ENCODE data around the gene BBS12.

The BBS12 gene

DNA sequence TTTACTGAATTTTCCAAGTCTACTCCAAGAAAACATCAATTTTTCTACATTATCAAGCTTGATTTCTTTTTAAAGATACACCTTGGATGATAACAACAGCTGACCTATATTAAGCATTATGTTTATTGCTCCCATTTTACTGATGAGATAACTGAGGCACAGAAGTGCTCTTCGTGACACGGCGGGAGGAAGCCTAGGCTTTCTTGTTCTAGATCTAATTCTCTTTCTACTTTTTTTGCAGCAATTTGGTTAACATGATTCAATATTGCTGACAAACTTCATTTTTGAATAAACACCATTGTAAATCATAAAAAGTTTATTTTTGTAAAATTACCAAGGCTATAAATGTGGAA, 33.8 kb downstream of the BBS12 start:
- TF ChIP-seq, protein P1, sequence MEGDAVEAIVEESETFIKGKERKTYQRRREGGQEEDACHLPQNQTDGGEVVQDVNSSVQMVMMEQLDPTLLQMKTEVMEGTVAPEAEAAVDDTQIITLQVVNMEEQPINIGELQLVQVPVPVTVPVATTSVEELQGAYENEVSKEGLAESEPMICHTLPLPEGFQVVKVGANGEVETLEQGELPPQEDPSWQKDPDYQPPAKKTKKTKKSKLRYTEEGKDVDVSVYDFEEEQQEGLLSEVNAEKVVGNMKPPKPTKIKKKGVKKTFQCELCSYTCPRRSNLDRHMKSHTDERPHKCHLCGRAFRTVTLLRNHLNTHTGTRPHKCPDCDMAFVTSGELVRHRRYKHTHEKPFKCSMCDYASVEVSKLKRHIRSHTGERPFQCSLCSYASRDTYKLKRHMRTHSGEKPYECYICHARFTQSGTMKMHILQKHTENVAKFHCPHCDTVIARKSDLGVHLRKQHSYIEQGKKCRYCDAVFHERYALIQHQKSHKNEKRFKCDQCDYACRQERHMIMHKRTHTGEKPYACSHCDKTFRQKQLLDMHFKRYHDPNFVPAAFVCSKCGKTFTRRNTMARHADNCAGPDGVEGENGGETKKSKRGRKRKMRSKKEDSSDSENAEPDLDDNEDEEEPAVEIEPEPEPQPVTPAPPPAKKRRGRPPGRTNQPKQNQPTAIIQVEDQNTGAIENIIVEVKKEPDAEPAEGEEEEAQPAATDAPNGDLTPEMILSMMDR (IDR thresholded peaks at IDR 0.05; ENCODE audit: insufficient read depth, low read length, poor library complexity, severe bottlenecking), result no peak
- no peak for TF ChIP-seq EZH2phosphoT487 (conservative IDR thresholded peaks at IDR 0.05; ENCODE audit: low read length)
- Histone ChIP-seq H3K27me3 (ENCODE audit: low read length) (no peaks in the 10 kb centered on the region), H3K36me3 (ENCODE audit: low read length) (no peaks in the 10 kb centered on the region), H3K9me3 (ENCODE audit: insufficient read depth, low read length) (no peaks in the 10 kb centered on the region), H3K9me2 (replicated peaks; ENCODE audit: insufficient read depth, low read length) (no peaks in the 10 kb centered on the region), H3K4me2 (ENCODE audit: low read depth, low read length, poor library complexity, severe bottlenecking) (no peak overlapping the region), H3K9ac (ENCODE audit: low read length) (no peak overlapping the region), H3K79me2 (ENCODE audit: insufficient read depth, low read length) (no peaks in the 10 kb centered on the region), H3K27ac (ENCODE audit: low read depth, low read length) (no peak overlapping the region), H3K4me3 (ENCODE audit: insufficient read depth, low read length, poor library complexity, severe bottlenecking) (no peak overlapping the region), H4K20me1 (ENCODE audit: low read depth, low read length) (no peaks in the 10 kb centered on the region), H3F3A (ENCODE audit: insufficient read depth) (no peaks in the 10 kb centered on the region), H2AFZ (ENCODE audit: low read depth, low read length, severe bottlenecking) (no peak overlapping the region)

DNA sequence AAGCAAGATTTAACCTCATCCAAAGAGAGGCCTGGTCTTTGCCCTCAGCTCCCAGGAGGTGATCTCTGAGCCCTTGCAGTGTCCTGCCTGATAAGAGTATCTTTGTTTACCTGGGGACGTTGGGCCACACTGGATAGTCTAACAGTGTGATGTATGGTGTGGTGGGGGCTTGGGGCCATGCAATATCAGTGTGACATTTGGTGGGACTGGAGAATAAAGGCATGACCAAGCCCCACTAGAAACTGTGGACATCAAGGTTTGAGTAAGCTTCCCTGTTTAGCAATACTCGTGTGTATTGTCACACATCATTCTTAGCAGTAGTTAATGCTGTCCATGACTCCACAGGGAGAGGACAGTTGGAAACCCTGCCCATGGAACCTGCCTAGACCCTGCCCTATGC, 34.4 kb downstream of the BBS12 start:
- Histone ChIP-seq H3K9me2 (replicated peaks; ENCODE audit: insufficient read depth, low read length) (no peaks in the 10 kb centered on the region), H3K4me3 (ENCODE audit: insufficient read depth, low read length, poor library complexity, severe bottlenecking) (no peak overlapping the region), H3F3A (ENCODE audit: insufficient read depth) (no peaks in the 10 kb centered on the region), H3K9ac (ENCODE audit: low read length) (no peak overlapping the region), H3K4me2 (ENCODE audit: low read depth, low read length, poor library complexity, severe bottlenecking) (no peak overlapping the region), H2AFZ (ENCODE audit: low read depth, low read length, severe bottlenecking) (no peak overlapping the region), H4K20me1 (ENCODE audit: low read depth, low read length) (no peaks in the 10 kb centered on the region), H3K79me2 (ENCODE audit: insufficient read depth, low read length) (no peaks in the 10 kb centered on the region), H3K27me3 (ENCODE audit: low read length) (no peaks in the 10 kb centered on the region), H3K27ac (ENCODE audit: low read depth, low read length) (no peak overlapping the region), H3K9me3 (ENCODE audit: insufficient read depth, low read length) (no peaks in the 10 kb centered on the region), H3K36me3 (ENCODE audit: low read length) (no peaks in the 10 kb centered on the region)
- no peak for TF ChIP-seq EZH2phosphoT487 (conservative IDR thresholded peaks at IDR 0.05; ENCODE audit: low read length)
- TF ChIP-seq, protein P1 (IDR thresholded peaks at IDR 0.05; ENCODE audit: insufficient read depth, low read length, poor library complexity, severe bottlenecking), result no peak

DNA sequence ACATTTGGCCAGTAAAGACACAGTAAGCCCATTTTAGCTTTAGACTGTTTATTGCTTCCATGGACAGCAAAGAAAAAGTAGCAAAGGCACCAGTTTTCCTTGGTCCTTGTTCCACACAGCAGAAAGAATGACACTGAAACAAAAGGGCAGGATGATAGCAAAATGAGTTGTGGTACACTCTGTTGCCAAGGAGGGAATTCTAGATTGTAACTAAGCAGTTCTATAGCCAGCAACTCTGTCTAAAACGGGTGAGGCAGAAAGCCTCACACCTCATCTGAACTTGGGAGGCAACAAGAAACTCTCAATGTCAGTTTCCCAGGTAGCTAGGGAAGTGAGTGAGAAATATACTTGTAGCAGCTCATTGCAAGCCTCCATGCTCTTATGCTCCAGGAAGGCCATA, 39.2 kb downstream of the BBS12 start:
- Histone ChIP-seq H3K9me2 (replicated peaks; ENCODE audit: insufficient read depth, low read length) (no peaks in the 10 kb centered on the region), H2AFZ (ENCODE audit: low read depth, low read length, severe bottlenecking) (no peak overlapping the region), H3K4me3 (ENCODE audit: insufficient read depth, low read length, poor library complexity, severe bottlenecking) (no peak overlapping the region), H3K9me3 (ENCODE audit: insufficient read depth, low read length) (no peaks in the 10 kb centered on the region), H4K20me1 (ENCODE audit: low read depth, low read length) (no peaks in the 10 kb centered on the region), H3K27me3 (ENCODE audit: low read length) (no peaks in the 10 kb centered on the region), H3K27ac (ENCODE audit: low read depth, low read length) (no peak overlapping the region), H3K4me2 (ENCODE audit: low read depth, low read length, poor library complexity, severe bottlenecking) (no peak overlapping the region), H3K9ac (ENCODE audit: low read length) (no peak overlapping the region), H3K36me3 (ENCODE audit: low read length) (no peaks in the 10 kb centered on the region), H3F3A (ENCODE audit: insufficient read depth) (no peaks in the 10 kb centered on the region), H3K79me2 (ENCODE audit: insufficient read depth, low read length) (no peaks in the 10 kb centered on the region)
- TF ChIP-seq, protein P1 (IDR thresholded peaks at IDR 0.05; ENCODE audit: insufficient read depth, low read length, poor library complexity, severe bottlenecking), result no peak
- no peak for TF ChIP-seq EZH2phosphoT487 (conservative IDR thresholded peaks at IDR 0.05; ENCODE audit: low read length)

DNA sequence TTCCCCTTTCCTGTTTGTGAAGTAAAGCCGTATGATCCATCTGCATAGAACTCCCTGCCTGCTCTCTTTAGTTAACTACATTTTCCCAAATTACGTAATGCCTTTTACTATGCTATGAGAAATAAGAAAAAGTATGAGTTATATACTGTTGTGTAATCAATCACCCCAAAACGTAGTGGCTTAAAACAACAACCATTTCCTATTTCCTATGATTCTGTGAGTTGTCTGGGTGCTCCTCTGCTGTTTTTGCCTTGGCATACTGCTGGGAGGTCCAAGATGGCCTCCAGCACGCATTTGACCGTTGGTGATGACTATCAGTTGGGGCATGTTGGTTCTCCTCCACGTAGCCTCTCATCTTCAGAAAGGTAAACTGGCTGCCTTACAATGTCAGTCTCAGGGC, 39.8 kb downstream of the BBS12 start:
- Histone ChIP-seq H3K27ac (ENCODE audit: low read depth, low read length) (no peak overlapping the region), H3K4me3 (ENCODE audit: insufficient read depth, low read length, poor library complexity, severe bottlenecking) (no peak overlapping the region), H4K20me1 (ENCODE audit: low read depth, low read length) (no peaks in the 10 kb centered on the region), H3K79me2 (ENCODE audit: insufficient read depth, low read length) (no peaks in the 10 kb centered on the region), H3K36me3 (ENCODE audit: low read length) (no peaks in the 10 kb centered on the region), H2AFZ (ENCODE audit: low read depth, low read length, severe bottlenecking) (no peak overlapping the region), H3F3A (ENCODE audit: insufficient read depth) (no peaks in the 10 kb centered on the region), H3K9me2 (replicated peaks; ENCODE audit: insufficient read depth, low read length) (no peaks in the 10 kb centered on the region), H3K9me3 (ENCODE audit: insufficient read depth, low read length) (no peaks in the 10 kb centered on the region), H3K9ac (ENCODE audit: low read length) (no peak overlapping the region), H3K27me3 (ENCODE audit: low read length) (no peaks in the 10 kb centered on the region), H3K4me2 (ENCODE audit: low read depth, low read length, poor library complexity, severe bottlenecking) (no peak overlapping the region)
- TF ChIP-seq EZH2phosphoT487 (conservative IDR thresholded peaks at IDR 0.05; ENCODE audit: low read length), result no peak
- TF ChIP-seq, protein P1 (IDR thresholded peaks at IDR 0.05; ENCODE audit: insufficient read depth, low read length, poor library complexity, severe bottlenecking), result no peak

Measured in SU-DHL-6 (cell line).